GM19438 (cell line): Measurements from ENCODE around the gene INPPL1.
"Not testable (repeated sequence)": the region's sequence is repeated elsewhere in the genome, so short reads cannot be mapped to it uniquely, and the experiment has no call there.

Experiments
- ATAC-seq: cut with Tn5 transposase; IDR thresholded peaks from one replicate; pipeline ENCODE4 v1.9.1; 2021; ENCODE audit warnings: low read depth; ENCODE audit not compliant: unreplicated experiment

INPPL1 gene, protein sequence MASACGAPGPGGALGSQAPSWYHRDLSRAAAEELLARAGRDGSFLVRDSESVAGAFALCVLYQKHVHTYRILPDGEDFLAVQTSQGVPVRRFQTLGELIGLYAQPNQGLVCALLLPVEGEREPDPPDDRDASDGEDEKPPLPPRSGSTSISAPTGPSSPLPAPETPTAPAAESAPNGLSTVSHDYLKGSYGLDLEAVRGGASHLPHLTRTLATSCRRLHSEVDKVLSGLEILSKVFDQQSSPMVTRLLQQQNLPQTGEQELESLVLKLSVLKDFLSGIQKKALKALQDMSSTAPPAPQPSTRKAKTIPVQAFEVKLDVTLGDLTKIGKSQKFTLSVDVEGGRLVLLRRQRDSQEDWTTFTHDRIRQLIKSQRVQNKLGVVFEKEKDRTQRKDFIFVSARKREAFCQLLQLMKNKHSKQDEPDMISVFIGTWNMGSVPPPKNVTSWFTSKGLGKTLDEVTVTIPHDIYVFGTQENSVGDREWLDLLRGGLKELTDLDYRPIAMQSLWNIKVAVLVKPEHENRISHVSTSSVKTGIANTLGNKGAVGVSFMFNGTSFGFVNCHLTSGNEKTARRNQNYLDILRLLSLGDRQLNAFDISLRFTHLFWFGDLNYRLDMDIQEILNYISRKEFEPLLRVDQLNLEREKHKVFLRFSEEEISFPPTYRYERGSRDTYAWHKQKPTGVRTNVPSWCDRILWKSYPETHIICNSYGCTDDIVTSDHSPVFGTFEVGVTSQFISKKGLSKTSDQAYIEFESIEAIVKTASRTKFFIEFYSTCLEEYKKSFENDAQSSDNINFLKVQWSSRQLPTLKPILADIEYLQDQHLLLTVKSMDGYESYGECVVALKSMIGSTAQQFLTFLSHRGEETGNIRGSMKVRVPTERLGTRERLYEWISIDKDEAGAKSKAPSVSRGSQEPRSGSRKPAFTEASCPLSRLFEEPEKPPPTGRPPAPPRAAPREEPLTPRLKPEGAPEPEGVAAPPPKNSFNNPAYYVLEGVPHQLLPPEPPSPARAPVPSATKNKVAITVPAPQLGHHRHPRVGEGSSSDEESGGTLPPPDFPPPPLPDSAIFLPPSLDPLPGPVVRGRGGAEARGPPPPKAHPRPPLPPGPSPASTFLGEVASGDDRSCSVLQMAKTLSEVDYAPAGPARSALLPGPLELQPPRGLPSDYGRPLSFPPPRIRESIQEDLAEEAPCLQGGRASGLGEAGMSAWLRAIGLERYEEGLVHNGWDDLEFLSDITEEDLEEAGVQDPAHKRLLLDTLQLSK

DNA sequence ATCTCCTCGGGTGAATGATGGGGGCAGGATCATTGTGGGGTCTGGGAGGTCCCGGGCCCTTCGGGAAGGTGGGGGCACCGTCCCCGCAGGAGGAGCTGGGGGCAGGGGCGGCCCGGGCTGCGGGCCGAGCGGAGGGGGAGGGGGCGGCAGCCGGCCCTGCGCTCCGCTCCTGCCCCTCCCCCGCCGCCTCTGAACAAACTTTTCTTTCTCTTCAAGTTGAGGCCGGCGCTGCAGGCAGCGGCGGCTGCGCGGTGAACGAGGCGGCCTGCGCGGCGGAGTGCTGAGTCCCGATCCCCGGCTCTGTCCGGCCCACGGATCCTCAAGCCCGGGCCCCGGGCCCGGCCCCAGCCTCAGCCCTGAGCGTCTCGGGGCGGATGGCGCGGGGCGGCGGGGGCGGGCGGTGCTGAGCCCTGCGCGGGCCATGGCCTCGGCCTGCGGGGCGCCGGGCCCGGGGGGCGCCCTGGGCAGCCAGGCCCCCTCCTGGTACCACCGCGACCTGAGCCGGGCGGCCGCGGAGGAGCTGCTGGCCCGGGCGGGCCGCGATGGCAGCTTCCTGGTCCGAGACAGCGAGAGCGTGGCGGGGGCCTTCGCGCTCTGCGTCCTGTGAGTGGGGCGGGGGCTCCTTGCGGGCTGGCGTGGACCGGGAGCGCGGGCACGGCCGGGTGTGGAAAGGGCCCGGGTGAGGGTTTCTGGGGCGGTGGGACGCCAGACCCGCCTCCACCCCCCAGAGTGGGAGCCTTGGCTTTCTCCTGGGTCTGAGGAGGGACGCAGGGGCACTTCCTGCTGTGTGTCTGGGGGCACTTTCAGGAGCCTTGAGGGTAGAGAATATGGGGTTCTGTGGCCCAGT is at the start of gene INPPL1:
Gene INPPL1, plus strand, starts transcription at position 204 of the 847 bp plus-strand sequence. Its CDS starts 218 bp downstream, at position 422.
- ATAC-seq: no peak

DNA sequence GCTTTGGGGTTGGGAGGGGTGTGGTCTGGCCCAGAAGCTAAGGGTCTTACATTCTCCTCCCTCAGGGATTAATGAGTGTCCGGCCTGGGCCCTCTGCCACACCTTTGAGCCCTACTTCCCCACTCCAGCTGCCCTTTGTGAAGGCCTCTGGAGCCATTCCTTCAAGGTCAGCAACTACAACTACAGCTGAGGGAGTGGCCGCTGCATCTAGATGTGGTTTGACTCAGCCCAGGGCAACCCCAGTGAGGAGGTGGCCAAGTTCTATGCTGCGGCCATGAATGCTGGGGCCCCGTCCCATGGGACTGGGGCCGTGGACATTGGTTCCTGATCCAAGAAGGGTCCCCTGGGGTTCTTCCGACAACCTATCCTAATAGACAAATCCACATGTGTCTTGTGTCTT is 46.9 kb upstream of the INPPL1 start:
- no peak for ATAC-seq

DNA sequence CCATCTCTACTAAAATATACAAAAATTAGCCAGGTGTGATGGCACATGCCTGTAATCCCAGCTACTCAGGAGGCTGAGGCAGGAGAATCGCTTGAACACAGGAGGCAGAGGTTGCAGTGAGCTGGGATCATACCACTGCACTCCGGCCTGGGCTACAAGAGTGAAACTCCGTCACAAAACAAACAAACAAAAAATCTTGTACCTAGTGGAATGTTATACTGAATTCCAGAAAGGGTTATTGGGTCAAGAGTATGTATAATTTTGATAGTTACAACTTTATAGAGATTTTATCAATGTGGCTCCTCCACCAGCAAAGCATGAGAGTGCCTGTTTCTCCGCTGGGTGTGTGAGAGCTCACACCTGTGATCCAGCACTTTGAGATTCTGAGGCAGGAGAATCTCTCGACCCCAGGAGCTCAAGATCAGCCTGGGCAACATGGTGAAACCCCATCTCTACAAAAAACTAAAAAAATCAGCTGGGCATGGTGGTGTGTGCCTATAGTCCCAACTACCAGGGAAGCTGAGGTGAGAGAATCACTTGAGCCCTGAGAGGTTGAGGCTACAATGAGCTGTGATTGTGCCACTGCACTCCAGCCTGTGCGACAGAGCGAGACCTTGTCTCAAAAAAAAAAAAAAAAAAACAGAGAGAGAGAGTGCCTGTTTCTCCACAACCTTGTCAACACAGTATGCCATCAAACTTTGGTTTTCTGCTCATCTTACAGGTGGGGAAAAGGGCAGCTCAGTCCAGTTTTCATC is 45.3 kb upstream of the INPPL1 start:
- ATAC-seq: no peak

DNA sequence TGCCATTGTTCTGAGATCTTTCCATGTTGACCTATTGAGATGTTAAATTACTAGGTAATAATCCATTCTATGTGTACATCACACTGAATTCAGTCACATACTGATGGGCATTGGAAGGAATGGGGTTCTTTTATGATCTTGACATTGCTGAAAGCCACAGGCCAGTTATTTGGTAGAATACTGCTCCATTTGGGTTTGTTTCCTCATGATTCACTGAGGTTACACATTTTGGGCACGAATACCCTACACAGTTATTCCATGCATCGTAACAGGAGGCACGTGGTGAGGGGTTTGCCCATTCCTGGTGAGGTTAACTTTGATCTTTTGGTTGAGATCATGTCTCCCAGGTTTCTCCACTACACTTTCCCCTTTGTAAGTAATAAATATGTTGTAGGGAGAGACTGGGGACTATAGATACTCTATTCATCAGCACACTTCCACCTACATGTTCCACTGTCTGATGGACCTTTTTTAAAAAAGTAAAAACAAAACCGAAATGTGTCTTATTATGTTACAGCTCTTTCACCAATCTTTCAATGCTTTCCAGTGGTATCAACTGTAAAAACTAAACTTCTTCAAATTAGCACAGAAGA is 44.7 kb upstream of the INPPL1 start:
- ATAC-seq: no peak

DNA sequence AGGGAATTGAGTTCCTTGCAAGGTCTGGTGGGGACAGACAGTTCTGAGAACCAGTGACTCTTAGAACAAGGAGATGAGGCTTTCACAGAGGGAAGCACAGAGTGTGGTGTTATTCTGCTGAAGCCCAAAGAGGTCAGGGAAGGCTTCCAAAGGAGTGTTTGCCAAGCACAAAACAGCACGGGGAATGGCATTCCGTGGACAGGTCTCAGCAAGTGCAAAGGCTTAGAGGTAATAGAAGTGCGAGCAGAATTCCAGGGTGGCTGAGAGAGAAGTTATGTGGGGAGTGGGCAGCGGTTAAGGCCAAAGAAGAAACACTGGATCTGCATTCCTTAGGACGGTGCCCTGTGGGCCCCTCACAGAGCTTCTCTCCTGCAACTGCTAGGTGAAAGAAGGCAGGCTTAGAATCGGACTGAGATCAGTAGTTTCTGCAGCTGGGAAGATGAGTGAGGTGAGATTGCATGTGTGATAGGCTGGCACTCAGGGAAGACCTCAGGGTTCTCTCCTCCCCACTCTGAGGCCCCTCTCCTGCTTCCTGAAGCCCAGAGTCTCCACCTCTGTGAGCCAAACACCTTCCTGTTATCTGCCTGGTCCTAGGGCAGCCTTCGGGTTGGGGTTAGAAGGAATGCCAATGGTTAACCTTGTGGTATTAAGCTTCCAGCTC is 43.5 kb upstream of the INPPL1 start:
- not testable (repeated sequence) for ATAC-seq

DNA sequence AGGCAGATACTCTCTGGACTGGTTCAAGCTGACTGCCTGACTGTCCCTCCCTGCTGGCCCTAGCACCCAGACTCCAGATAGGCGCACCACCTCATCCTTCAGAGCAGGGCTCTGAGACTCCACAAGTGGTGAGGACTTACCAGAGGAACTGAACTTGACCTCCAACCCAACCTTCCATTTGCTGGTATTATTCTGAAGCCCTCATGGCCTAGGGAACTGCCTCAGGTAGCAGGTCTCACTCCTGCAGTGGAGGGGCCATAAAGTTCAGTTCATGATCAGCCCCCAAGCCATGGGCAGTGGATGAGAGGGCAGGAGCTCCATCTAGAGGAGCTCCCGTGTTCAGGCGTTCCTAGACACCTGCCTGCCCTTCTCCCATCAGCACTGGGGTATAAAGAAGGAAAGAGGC is 43.0 kb upstream of the INPPL1 start:
- ATAC-seq: not testable (repeated sequence)

DNA sequence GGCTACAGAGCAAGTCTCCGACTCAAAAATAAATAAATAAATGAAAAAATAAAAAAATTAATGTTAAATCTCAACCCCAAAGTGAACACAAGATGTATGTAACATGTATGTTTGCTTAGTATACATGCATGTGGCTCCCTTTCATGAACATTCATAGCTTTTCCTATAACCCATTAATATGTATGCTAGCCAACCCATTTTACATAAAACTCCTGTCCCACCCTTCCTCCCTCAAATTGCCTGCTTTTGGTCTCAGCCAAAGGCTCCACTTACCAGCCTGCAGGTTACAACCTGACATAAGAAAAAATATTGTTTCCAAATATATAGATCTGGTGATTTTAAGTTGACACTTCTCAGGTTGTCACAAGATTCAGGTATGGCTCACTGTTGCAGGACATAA is 36.3 kb upstream of the INPPL1 start:
- no peak for ATAC-seq

DNA sequence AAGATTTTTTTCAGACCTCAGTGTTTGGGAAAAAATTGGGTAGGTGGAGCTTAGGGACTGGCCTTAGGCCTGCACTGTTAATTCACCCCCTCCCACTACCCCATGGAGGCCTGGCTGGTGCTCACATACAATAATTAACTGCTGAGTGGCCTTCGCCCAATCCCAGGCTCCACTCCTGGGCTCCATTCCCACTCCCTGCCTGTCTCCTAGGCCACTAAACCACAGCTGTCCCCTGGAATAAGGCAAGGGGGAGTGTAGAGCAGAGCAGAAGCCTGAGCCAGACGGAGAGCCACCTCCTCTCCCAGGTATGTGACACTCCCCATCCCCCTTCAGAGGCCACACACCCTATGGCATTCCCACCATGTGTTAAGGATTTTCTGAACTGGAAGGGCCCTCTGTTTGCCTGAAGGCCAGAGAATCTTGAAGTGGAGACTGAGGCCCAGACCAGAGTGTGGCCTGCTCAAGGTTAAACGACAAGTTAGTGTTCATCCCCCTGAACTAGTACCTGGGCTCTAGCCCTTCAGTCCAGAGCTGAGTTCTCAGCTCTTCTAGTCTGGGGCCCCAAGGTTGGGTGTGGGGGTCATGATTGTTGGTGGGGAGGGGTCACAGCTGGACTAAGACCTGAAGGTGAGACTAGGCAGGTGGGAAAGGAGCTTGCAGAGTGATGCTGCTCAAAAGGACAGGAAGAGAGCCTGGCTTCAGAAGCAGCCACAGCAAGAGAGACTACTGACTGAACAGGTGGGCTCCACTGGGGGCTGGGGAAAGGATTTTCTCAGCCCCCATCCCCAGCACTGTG is 34.9 kb upstream of the INPPL1 start:
- no peak for ATAC-seq

DNA sequence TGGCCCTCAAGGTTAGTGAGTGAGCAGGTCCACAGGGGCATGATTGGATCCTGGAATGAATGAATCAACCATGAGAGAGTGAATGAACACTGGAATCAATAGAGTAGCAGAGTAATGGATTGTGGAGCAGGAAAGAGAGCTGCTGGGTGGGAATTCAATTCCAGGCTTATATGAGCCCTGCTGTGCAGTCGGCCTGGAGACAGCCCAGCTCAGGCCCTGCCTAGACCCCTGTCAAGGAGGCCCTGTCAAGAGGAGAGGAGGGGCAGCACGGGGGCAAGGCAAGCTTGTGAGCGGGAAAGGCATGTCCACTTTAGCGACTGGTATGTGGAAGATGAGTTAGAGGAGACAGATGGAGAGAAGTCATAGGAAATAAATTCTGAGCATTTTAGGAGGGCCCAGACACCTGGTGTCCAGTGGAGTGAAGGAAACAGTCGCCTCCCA is 33.9 kb upstream of the INPPL1 start:
- no peak for ATAC-seq

DNA sequence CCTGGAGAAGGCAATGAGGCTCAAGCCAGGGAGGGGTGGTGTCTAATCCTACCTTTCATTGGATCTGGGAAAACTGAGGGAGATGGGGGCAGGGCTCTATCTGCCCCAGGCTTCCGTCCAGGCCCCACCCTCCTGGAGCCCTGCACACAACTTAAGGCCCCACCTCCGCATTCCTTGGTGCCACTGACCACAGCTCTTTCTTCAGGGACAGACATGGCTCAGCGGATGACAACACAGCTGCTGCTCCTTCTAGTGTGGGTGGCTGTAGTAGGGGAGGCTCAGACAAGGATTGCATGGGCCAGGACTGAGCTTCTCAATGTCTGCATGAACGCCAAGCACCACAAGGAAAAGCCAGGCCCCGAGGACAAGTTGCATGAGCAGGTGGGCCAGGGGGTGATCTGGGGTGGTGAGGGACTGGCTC is 32.6 kb upstream of the INPPL1 start, which contains the start of gene FOLR1:
Gene FOLR1, plus strand, starts transcription at position 180 of the 421 bp plus-strand sequence. Its CDS starts 34 bp downstream, at position 214.
- ATAC-seq: no peak

DNA sequence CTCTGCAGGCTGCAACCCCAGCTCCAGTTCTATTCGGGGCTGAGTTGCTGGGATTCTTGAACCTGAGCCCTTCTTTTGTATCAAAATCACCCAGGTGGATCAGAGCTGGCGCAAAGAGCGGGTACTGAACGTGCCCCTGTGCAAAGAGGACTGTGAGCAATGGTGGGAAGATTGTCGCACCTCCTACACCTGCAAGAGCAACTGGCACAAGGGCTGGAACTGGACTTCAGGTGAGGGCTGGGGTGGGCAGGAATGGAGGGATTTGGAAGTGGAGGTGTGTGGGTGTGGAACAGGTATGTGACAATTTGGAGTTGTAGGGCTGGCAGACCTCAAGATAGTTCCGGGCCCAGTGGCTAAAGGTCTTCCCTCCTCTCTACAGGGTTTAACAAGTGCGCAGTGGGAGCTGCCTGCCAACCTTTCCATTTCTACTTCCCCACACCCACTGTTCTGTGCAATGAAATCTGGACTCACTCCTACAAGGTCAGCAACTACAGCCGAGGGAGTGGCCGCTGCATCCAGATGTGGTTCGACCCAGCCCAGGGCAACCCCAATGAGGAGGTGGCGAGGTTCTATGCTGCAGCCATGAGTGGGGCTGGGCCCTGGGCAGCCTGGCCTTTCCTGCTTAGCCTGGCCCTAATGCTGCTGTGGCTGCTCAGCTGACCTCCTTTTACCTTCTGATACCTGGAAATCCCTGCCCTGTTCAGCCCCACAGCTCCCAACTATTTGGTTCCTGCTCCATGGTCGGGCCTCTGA is 28.9 kb upstream of the INPPL1 start:
- ATAC-seq: no peak

DNA sequence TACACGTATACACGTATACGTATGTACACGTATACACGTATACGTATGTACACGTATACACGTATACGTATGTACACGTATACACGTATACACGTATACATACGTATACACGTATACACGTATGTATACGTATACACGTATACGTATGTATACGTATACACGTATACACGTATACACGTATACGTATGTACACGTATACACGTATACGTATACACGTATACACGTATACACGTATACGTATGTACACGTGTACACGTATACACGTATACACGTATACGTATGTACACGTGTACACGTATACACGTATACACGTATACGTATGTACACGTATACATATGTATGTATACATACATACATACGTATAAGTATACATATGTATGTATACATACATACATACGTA is 23.1 kb upstream of the INPPL1 start:
- ATAC-seq: not testable (repeated sequence)

DNA sequence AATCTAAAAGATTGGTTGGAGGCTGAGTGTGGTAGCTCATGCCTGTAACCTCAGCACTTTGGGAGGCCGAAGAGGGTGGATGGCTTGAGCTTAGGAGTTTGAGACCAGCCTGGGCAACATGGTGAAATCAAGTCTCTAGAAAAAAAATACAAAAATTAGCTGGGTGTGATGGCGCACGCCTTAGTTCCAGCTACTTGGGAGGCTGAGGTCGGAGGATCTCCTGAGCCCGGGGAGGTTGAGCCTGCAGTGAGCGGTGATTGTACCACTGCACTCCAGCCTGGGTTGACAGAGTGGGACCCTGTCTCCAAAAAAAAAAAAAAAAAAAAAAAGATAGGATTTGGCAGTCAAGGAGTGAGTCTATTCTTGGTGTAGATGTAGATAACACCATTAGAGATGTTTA is 22.0 kb upstream of the INPPL1 start:
- ATAC-seq: no peak

DNA sequence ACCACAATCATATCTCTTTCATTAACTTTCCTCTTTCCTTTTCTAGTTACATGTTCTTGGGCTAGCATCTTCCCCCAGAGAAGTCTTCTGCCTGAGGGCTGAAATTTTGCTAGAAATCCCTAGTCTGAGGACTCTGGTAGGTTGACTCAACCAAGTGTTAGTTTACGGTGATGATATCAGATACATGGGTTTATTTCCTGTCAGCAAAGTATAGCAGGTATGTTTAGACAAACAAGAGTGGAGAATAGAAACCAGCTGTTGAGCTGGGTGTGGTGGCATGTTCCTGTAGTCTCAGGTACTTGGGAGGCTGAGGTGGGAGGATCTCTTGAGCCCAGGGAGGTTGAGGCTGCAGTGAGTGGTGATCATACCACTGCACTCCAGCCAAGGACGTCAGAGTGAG is 21.4 kb upstream of the INPPL1 start:
- no peak for ATAC-seq

DNA sequence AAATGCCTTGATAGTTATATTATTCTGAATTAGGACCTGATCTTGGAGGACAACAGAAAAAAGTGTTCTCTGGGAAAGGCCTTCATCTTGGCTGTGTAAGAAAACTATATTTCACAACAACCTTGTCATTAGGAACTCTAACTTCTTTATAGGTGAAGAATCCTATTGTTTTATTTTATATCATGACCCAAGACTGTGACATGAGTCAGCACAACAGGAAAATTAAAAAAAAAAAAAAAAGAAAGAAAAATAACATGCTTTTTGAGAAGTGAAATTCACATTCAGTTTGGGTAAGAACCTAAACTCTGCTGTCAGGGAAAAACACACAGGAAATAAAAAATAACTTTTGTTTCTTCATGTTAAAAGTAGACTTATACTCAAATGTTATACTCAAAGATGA is 19.7 kb upstream of the INPPL1 start:
- ATAC-seq: no peak

DNA sequence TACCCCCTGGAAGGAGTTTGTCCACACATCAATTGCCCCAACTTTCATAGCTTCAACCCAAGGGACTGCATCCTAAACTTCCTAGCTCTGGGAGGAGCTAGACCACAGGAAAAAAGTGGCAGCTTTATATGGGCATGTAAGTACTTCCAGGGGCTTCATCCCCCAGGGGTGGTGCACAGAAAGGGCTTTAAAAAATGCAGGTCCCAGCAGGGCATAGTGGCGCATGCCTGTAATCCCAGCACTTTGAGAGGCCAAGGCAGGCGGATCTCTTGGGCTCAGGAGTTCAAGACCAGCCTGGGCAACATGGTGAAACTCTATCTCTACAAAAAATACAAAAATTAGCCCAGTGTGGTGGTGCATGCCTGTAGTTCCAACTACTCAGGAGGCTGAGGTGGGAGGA is 17.8 kb upstream of the INPPL1 start:
- ATAC-seq: not testable (repeated sequence)

DNA sequence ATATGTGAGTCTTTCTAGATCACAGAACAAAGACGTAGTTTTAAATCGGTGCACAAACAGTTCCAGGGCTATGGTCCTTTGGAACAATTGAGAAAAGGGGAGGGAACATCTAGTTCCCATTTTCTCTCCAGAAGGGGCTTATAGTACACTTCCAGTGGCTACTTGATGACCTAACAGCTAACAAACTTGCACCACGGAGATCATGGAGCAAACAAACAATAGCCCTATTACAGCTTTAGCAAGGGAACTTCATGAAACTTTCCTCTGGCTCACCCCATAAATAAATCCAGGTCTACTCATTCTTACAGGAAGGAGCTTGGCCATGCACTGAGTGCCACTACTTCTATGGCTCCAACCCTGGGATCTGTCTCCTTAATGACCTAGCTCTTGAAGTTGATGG is 16.3 kb upstream of the INPPL1 start:
- ATAC-seq: no peak
